Stimulated activated CD8-positive, alpha-beta memory T cell treated with anti-CD3 and anti-CD28 coated beads, Interleukin-7, amount 100 ng/mL, for 4 hours (primary cell): ENCODE data around the gene OTC.

ENCODE experiments used
- DNase-seq, 2 donors: peaks; one replicate each; pipeline ENCODE4 v3.0.0-alpha.2; 2020; ENCODE audit warnings: low read depth in 2 of 2

The OTC gene

DNA sequence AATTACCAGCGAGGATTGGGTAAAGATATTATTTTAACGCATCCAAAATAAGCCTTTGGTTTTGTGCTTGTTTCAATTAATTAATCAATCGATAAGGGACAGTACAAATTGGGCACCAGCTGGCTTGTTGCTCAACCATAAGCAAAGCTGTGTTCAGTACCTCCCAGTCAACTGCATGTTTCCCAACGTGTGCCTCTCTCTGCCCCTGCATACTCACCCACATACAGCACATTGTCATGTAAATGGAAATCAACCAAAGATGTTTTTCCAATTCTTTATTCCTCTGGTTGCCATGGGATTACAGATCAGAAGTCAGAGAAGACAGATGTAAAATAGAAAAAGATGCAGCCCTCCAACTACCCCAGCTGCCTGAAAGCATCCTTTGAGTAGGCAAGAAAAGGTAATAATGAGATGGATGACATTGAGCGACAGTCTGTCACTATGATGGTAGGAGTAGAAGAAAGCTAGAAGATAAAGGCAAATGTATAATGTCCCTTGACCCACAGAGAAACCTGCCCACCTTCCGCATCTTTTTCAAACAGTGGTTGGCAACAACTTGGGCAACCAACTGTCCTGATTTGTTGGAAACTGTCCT is 116.3 kb downstream of the OTC start:
- no peak for DNase-seq
